ENCODE measurements around the gene VIT. TPM values are rescaled to one million over a fixed set of nuclear protein-coding genes. Genes with fewer than 3 reads are reported as not detected.
A peak's percentile ranks its signal among the peaks of the same experiment; 100 is the strongest.

Gene VIT
- total and polyA plus RNA-seq, 4 donors, result 0.07 to 0.17 (median 0.09) TPM; not detected in 1

GRCh38 chr2:36811071-36811470 lies 114.6 kb downstream of the VIT start:
- 96% methylated on average over 5 of the region's 5 CpGs for WGBS

GRCh38 chr2:36812196-36812595 lies 115.7 kb downstream of the VIT start:
- WGBS, result 48% methylated on average over 6 of the region's 6 CpGs
- no peaks in the 10 kb centered on the region for H3K9me3 ChIP-seq (ENCODE audit: control insufficient read depth in 4 of 4, low read length in 3 of 4)
- no peaks in the 10 kb centered on the region for H3K36me3 ChIP-seq (ENCODE audit: control insufficient read depth in 4 of 4, insufficient read depth in 3 of 4, low read depth in 1 of 4, low read length in 3 of 4)
- DNase-seq (ENCODE audit: low spot score), result no peak
- TF ChIP-seq CTCF (IDR thresholded peaks at IDR 0.05; ENCODE audit: low read depth, low read length, missing input control), result peak; percentile 29
- TF ChIP-seq MAX (IDR thresholded peaks at IDR 0.05), result no peak
- no peak for TF ChIP-seq SP1 (IDR thresholded peaks at IDR 0.05)
- no peak for TF ChIP-seq NR2F2 (IDR thresholded peaks at IDR 0.05)
- TF ChIP-seq RAD21 (IDR thresholded peaks at IDR 0.05), result peak; percentile 56 to 67
- no peak for TF ChIP-seq ATF3 (IDR thresholded peaks at IDR 0.05)
- TF ChIP-seq TAF1 (conservative IDR thresholded peaks at IDR 0.05), result no peak
- TF ChIP-seq HNF4A (conservative IDR thresholded peaks at IDR 0.05), result no peak
- no peak for TF ChIP-seq HNF4G (IDR thresholded peaks at IDR 0.05)
- no peak overlapping the region for H3K4me3 ChIP-seq (ENCODE audit: low read depth in 1 of 3, low read length in 3 of 3)
- H3K27me3 ChIP-seq (ENCODE audit: control insufficient read depth in 4 of 4, insufficient read depth in 4 of 4, low read length in 3 of 4), result no peaks in the 10 kb centered on the region
- no peak overlapping the region for H3K27ac ChIP-seq (ENCODE audit: low read depth in 1 of 2, low read length in 2 of 2)
- no peaks in the 10 kb centered on the region for H3K4me1 ChIP-seq (ENCODE audit: control insufficient read depth in 4 of 4, insufficient read depth in 4 of 4, low read length in 3 of 4)
- no peak overlapping the region for H3K9ac ChIP-seq (ENCODE audit: low read depth in 1 of 2, low read length in 2 of 2)

More at GRCh38 chr2:36811071-36811470, 114.6 kb downstream of the VIT start:
- no peak overlapping the region for H3K27ac ChIP-seq (ENCODE audit: low read depth in 1 of 2, low read length in 2 of 2)
- H3K4me3 ChIP-seq (ENCODE audit: low read depth in 1 of 3, low read length in 3 of 3), result no peak overlapping the region
- H3K9me3 ChIP-seq (ENCODE audit: control insufficient read depth in 4 of 4, low read length in 3 of 4), result no peaks in the 10 kb centered on the region
- H3K27me3 ChIP-seq (ENCODE audit: control insufficient read depth in 4 of 4, insufficient read depth in 4 of 4, low read length in 3 of 4), result no peaks in the 10 kb centered on the region
- no peak for DNase-seq (ENCODE audit: low spot score)
- no peak overlapping the region for H3K9ac ChIP-seq (ENCODE audit: low read depth in 1 of 2, low read length in 2 of 2)
- TF ChIP-seq JUND (IDR thresholded peaks at IDR 0.05), result no peak
- no peak for TF ChIP-seq HNF4A (conservative IDR thresholded peaks at IDR 0.05)
- TF ChIP-seq CTCF (IDR thresholded peaks at IDR 0.05; ENCODE audit: low read depth, low read length, missing input control), result no peak
- no peak for TF ChIP-seq GABPA (IDR thresholded peaks at IDR 0.05 in 1 of 2, conservative IDR thresholded peaks at IDR 0.05 in 1 of 2)
- TF ChIP-seq EGR1 (IDR thresholded peaks at IDR 0.05; ENCODE audit: low read depth in 2 of 2), result no peak
- no peak for TF ChIP-seq FOXA1 (IDR thresholded peaks at IDR 0.05)
- H3K36me3 ChIP-seq (ENCODE audit: control insufficient read depth in 4 of 4, insufficient read depth in 3 of 4, low read depth in 1 of 4, low read length in 3 of 4), result no peaks in the 10 kb centered on the region
- no peaks in the 10 kb centered on the region for H3K4me1 ChIP-seq (ENCODE audit: control insufficient read depth in 4 of 4, insufficient read depth in 4 of 4, low read length in 3 of 4)

- H3K27ac ChIP-seq (ENCODE audit: low read depth in 1 of 2, low read length in 2 of 2), result no peak overlapping the region
- WGBS, result 89% methylated on average over 2 of the region's 2 CpGs
- H3K4me1 ChIP-seq (ENCODE audit: control insufficient read depth in 4 of 4, insufficient read depth in 4 of 4, low read length in 3 of 4), result peaks cover 7 to 23% (median 19%) of the 10 kb centered on the region in 4 donors
- no peak for DNase-seq (ENCODE audit: low spot score)
- no peaks in the 10 kb centered on the region for H3K9me3 ChIP-seq (ENCODE audit: control insufficient read depth in 4 of 4, low read length in 3 of 4)
- no peak overlapping the region for H3K4me3 ChIP-seq (ENCODE audit: low read depth in 1 of 3, low read length in 3 of 3)
- H3K9ac ChIP-seq (ENCODE audit: low read depth in 1 of 2, low read length in 2 of 2), result no peak overlapping the region
- H3K36me3 ChIP-seq (ENCODE audit: control insufficient read depth in 4 of 4, insufficient read depth in 3 of 4, low read depth in 1 of 4, low read length in 3 of 4), result no peaks in the 10 kb centered on the region
- TF ChIP-seq RAD21 (IDR thresholded peaks at IDR 0.05) (no peak), ATF3 (IDR thresholded peaks at IDR 0.05) (no peak), YY1 (IDR thresholded peaks at IDR 0.05) (no peak), HNF4G (IDR thresholded peaks at IDR 0.05) (no peak), GABPA (IDR thresholded peaks at IDR 0.05 in 1 of 2, conservative IDR thresholded peaks at IDR 0.05 in 1 of 2) (no peak), REST (IDR thresholded peaks at IDR 0.05) (no peak)
- H3K27me3 ChIP-seq (ENCODE audit: control insufficient read depth in 4 of 4, insufficient read depth in 4 of 4, low read length in 3 of 4), result no peaks in the 10 kb centered on the region
These were observed 122.0 kb downstream of the VIT start for GRCh38 chr2:36818542-36818941.

All from liver (tissue), 9 donors.